Measurements from ENCODE around the gene KCNH5. TPM values are rescaled to one million over a fixed set of nuclear protein-coding genes. Genes with fewer than 3 reads are reported as not detected.

Gene KCNH5
- total RNA-seq, 3 donors from 2014 or later (not counting 1 experiment from before 2014, with no cell fraction given), result not detected

DNA sequence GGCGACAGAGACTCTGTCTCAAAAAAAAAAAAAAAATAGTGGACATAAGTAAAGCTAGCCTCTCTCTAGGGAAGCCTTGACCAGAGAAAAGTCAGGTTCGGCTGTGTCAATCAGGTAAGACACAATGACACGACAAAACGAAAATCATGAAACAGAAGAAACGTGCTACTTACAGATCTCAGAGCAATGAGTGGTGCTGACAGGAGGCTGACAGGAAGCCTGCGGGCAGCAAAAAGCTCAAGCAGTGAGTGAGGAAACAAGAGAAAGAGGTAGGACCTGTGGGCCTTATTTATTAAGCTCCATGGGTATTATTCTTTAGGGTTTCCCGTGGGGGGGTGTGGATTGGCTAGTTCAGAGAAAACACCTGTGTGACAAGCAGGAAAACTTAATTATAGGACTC lies 363.1 kb downstream of the KCNH5 start:
- no peak overlapping the region for H3K4me3 ChIP-seq (ENCODE audit: low read length)
- ATAC-seq, result no peak
- H3K36me3 ChIP-seq (ENCODE audit: control insufficient read depth, insufficient read depth, low read length), result no peaks in the 10 kb centered on the region
- TF ChIP-seq, protein P1, sequence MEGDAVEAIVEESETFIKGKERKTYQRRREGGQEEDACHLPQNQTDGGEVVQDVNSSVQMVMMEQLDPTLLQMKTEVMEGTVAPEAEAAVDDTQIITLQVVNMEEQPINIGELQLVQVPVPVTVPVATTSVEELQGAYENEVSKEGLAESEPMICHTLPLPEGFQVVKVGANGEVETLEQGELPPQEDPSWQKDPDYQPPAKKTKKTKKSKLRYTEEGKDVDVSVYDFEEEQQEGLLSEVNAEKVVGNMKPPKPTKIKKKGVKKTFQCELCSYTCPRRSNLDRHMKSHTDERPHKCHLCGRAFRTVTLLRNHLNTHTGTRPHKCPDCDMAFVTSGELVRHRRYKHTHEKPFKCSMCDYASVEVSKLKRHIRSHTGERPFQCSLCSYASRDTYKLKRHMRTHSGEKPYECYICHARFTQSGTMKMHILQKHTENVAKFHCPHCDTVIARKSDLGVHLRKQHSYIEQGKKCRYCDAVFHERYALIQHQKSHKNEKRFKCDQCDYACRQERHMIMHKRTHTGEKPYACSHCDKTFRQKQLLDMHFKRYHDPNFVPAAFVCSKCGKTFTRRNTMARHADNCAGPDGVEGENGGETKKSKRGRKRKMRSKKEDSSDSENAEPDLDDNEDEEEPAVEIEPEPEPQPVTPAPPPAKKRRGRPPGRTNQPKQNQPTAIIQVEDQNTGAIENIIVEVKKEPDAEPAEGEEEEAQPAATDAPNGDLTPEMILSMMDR (IDR thresholded peaks at IDR 0.05), result no peak
- peaks cover 8 to 20% of the 10 kb centered on the region in 2 donors for H3K9me3 Mint-ChIP-seq
- no peaks in the 10 kb centered on the region for H3K4me1 Mint-ChIP-seq
- intact Hi-C loops (cut with micrococcal nuclease), result no loop called here
- H3K4me3 Mint-ChIP-seq, result no peak overlapping the region
- 78% methylated on average over 7 of the region's 7 CpGs for WGBS (ENCODE audit: insufficient coverage)
- H3K4me1 ChIP-seq (ENCODE audit: control insufficient read depth, insufficient read depth, low read length), result no peaks in the 10 kb centered on the region
- H3K27ac Mint-ChIP-seq, result no peak overlapping the region
- no peaks in the 10 kb centered on the region for H3K27me3 Mint-ChIP-seq (ENCODE audit: low read depth in 2 of 2)
- DNase-seq, result no peak
- H3K36me3 Mint-ChIP-seq, result peaks cover 6% of the 10 kb centered on the region
- no peak overlapping the region for H3K27ac ChIP-seq (ENCODE audit: low read length)
- H3K9me3 ChIP-seq (ENCODE audit: control insufficient read depth, insufficient read depth, low read length), result no peaks in the 10 kb centered on the region
- no peaks in the 10 kb centered on the region for H3K27me3 ChIP-seq (ENCODE audit: control insufficient read depth, insufficient read depth, low read length)

DNA sequence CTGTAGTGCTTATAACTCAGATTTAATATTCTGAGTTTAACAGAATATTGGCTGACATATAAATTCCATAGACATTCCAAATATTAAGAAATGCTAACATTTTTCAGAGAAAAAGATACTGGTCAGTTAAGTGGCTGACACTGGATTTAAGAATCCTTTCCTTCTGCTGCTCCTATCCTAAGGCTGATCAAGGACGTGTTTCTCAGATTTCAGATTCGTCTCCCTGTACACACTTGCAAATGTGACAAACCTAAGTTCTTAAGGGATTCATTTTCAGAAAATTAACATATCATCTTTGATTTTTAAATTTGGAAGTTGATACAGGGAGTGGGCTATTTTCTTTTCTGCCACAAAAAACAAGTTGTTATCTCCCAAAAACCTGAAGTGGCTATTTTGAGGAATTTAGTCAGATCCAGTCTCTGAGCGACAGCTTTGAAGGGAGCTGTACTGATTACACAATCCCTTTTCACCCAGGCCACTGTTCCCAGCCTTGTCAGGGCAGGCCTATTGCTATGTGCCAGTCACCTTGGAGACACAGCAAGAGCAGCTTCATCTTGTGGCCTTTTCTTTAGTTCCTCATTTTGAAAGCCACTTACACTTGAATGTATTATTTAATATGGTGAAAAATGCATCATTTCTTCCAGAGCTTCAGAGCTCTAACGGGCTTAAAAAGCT lies 370.6 kb downstream of the KCNH5 start:
- 52% methylated on average over 3 of the region's 4 CpGs for WGBS (ENCODE audit: insufficient coverage)

DNA sequence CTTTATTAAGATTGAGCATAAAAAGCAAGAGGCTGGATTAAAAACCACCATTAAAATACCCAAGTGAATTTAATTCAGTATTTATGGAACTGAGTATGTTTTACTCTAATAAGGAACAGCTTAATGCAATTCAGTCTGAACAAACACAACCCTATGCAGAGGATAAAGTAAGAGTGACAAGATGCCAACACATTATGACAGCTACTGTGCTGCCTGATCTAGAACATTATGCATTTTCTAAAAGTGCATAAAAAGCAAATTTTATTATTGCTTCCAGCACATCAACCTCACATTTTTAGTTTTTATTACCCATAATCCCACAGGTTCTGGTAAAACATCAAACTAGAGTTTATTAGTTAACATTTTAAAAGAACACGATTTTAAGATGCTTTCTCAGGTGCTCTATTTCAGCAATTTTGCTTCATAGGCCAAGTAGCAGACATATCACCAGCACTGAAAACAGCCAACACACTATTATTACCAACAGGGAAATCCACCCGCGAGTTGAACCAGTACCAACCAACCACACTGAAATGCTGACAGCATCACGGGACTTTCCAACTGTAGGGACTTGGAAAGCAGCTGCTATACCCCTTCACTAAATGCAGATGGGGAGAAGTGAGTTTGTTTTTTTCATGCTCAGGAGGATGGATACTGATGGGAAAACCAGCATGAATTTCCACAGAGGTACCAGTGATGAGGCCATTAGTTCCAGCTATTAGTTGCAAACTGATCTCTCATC lies 372.1 kb downstream of the KCNH5 start:
- WGBS (ENCODE audit: insufficient coverage), result 89% methylated on average over 3 of the region's 4 CpGs

More for the DNA sequence above, 370.6 kb downstream of the KCNH5 start:
- Histone ChIP-seq H3K4me3 (ENCODE audit: low read length) (no peak overlapping the region), H3K27me3 (ENCODE audit: control insufficient read depth, insufficient read depth, low read length) (no peaks in the 10 kb centered on the region), H3K9me3 (ENCODE audit: control insufficient read depth, insufficient read depth, low read length) (no peaks in the 10 kb centered on the region), H3K36me3 (ENCODE audit: control insufficient read depth, insufficient read depth, low read length) (no peaks in the 10 kb centered on the region), H3K27ac (ENCODE audit: low read length) (no peak overlapping the region), H3K4me1 (ENCODE audit: control insufficient read depth, insufficient read depth, low read length) (no peaks in the 10 kb centered on the region)
- TF ChIP-seq, protein P1 (IDR thresholded peaks at IDR 0.05), result no peak
- DNase-seq (no peak), ATAC-seq (no peak)
- H3K9me3 Mint-ChIP-seq, result peaks cover 6 to 12% of the 10 kb centered on the region in 2 donors
- intact Hi-C loops (cut with micrococcal nuclease), result no loop called here
- H3K27ac Mint-ChIP-seq, result no peak overlapping the region
- H3K4me1 Mint-ChIP-seq, result no peaks in the 10 kb centered on the region
- no peak overlapping the region for H3K4me3 Mint-ChIP-seq
- no peaks in the 10 kb centered on the region for H3K36me3 Mint-ChIP-seq
- no peaks in the 10 kb centered on the region for H3K27me3 Mint-ChIP-seq (ENCODE audit: low read depth in 2 of 2)

More for the DNA sequence above, 372.1 kb downstream of the KCNH5 start:
- no peaks in the 10 kb centered on the region for H3K27me3 ChIP-seq (ENCODE audit: control insufficient read depth, insufficient read depth, low read length)
- Mint-ChIP-seq H3K27ac (no peak overlapping the region), H3K4me1 (no peaks in the 10 kb centered on the region), H3K4me3 (no peak overlapping the region), H3K9me3 (peaks cover 10 to 14% of the 10 kb centered on the region in 2 donors), H3K36me3 (no peaks in the 10 kb centered on the region), H3K27me3 (ENCODE audit: low read depth in 2 of 2) (no peaks in the 10 kb centered on the region)
- DNase-seq (no peak), ATAC-seq (no peak)
- H3K4me1 ChIP-seq (ENCODE audit: control insufficient read depth, insufficient read depth, low read length), result no peaks in the 10 kb centered on the region
- H3K4me3 ChIP-seq (ENCODE audit: low read length), result no peak overlapping the region
- no peaks in the 10 kb centered on the region for H3K36me3 ChIP-seq (ENCODE audit: control insufficient read depth, insufficient read depth, low read length)
- intact Hi-C loops (cut with micrococcal nuclease), result no loop called here
- TF ChIP-seq, protein P1 (IDR thresholded peaks at IDR 0.05), result no peak
- H3K9me3 ChIP-seq (ENCODE audit: control insufficient read depth, insufficient read depth, low read length), result no peaks in the 10 kb centered on the region
- H3K27ac ChIP-seq (ENCODE audit: low read length), result no peak overlapping the region
